Measurements from ENCODE around the gene AMHR2.

Gene AMHR2

GRCh38 chr12:53454707-53455106, 31.1 kb downstream of the AMHR2 start:
- no peak for ATAC-seq (ENCODE audit: low read depth)

DNA sequence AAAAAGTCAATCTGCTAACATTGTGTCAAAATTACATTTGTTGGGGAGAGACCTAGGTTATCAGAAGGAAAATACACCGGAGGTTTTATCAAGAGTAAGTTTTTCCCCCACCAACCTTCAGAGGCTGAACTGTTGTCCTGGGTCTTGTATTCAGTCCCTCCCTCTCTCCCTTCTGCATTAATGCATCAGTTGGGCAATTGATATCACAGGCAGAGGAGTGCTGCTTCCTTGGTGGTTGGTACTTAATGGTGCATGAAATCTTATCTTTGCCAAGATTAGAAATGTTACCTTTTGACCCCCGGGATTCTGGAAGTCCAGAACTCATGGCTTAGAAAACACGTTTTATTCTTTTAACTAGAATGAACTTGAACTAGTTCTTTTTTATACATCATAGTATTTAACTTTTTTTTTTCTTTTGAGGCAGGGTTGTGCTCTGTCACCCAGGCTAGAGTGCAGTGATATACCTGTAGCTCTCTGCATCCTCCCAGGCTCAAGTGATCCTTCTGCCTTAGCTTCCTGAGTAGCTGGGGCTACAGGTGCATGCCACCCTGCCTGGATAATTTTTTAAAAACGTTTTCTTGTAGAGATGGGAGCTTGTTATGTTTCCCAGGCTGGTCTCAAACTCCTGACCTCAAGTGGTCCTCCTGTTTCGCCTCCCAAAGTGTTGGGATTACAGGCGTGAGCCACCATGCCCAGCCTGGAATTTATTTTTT, 33.2 kb downstream of the AMHR2 start:
- H3K36me3 ChIP-seq (ENCODE audit: low read depth): peaks cover 91% of the 10 kb centered on the region
- H3K9me3 ChIP-seq (ENCODE audit: severe bottlenecking): no peaks in the 10 kb centered on the region
- no peak for DNase-seq (ENCODE audit: low spot score)
- H3K4me3 ChIP-seq (ENCODE audit: severe bottlenecking): no peak overlapping the region
- H3K4me1 ChIP-seq (ENCODE audit: insufficient read depth, poor library complexity, severe bottlenecking): peaks cover 8% of the 10 kb centered on the region
- H3K27me3 ChIP-seq (ENCODE audit: insufficient read depth, poor library complexity, severe bottlenecking): no peaks in the 10 kb centered on the region
- no peak overlapping the region for H3K27ac ChIP-seq (ENCODE audit: poor library complexity, severe bottlenecking)
- no peak for ATAC-seq (ENCODE audit: low read depth)
- TF ChIP-seq CTCF (IDR thresholded peaks at IDR 0.05; ENCODE audit: poor library complexity, severe bottlenecking): no peak

More at GRCh38 chr12:53454707-53455106, 31.1 kb downstream of the AMHR2 start:
- H3K9me3 ChIP-seq (ENCODE audit: severe bottlenecking): no peaks in the 10 kb centered on the region
- H3K27ac ChIP-seq (ENCODE audit: poor library complexity, severe bottlenecking): no peak overlapping the region
- no peak for TF ChIP-seq CTCF (IDR thresholded peaks at IDR 0.05; ENCODE audit: poor library complexity, severe bottlenecking)
- no peak overlapping the region for H3K4me3 ChIP-seq (ENCODE audit: severe bottlenecking)
- H3K27me3 ChIP-seq (ENCODE audit: insufficient read depth, poor library complexity, severe bottlenecking): no peaks in the 10 kb centered on the region
- H3K36me3 ChIP-seq (ENCODE audit: low read depth): peaks cover 70% of the 10 kb centered on the region
- DNase-seq (ENCODE audit: low spot score): no peak
- H3K4me1 ChIP-seq (ENCODE audit: insufficient read depth, poor library complexity, severe bottlenecking): peaks cover 8% of the 10 kb centered on the region

- Histone ChIP-seq H3K9me3 (ENCODE audit: severe bottlenecking) (no peaks in the 10 kb centered on the region), H3K4me1 (ENCODE audit: insufficient read depth, poor library complexity, severe bottlenecking) (no peaks in the 10 kb centered on the region), H3K27me3 (ENCODE audit: insufficient read depth, poor library complexity, severe bottlenecking) (no peaks in the 10 kb centered on the region), H3K36me3 (ENCODE audit: low read depth) (peaks cover 100% of the 10 kb centered on the region), H3K4me3 (ENCODE audit: severe bottlenecking) (no peak overlapping the region), H3K27ac (ENCODE audit: poor library complexity, severe bottlenecking) (no peak overlapping the region)
- no peak for TF ChIP-seq CTCF (IDR thresholded peaks at IDR 0.05; ENCODE audit: poor library complexity, severe bottlenecking)
- ATAC-seq (ENCODE audit: low read depth): no peak
- DNase-seq (ENCODE audit: low spot score): no peak
Observed at GRCh38 chr12:53459097-53459496, 35.4 kb downstream of the AMHR2 start.

GRCh38 chr12:53461059-53461458, 37.4 kb downstream of the AMHR2 start:
- no peak overlapping the region for H3K27ac ChIP-seq (ENCODE audit: poor library complexity, severe bottlenecking)

More at GRCh38 chr12:53461059-53461458, 37.4 kb downstream of the AMHR2 start:
- no peak for TF ChIP-seq CTCF (IDR thresholded peaks at IDR 0.05; ENCODE audit: poor library complexity, severe bottlenecking)
- H3K36me3 ChIP-seq (ENCODE audit: low read depth): peaks cover 99% of the 10 kb centered on the region
- no peaks in the 10 kb centered on the region for H3K27me3 ChIP-seq (ENCODE audit: insufficient read depth, poor library complexity, severe bottlenecking)
- H3K4me3 ChIP-seq (ENCODE audit: severe bottlenecking): no peak overlapping the region
- no peak for ATAC-seq (ENCODE audit: low read depth)
- H3K4me1 ChIP-seq (ENCODE audit: insufficient read depth, poor library complexity, severe bottlenecking): peaks cover 11% of the 10 kb centered on the region
- DNase-seq (ENCODE audit: low spot score): no peak
- H3K9me3 ChIP-seq (ENCODE audit: severe bottlenecking): no peaks in the 10 kb centered on the region

Measured in RWPE2 (cell line).